ENCODE results near the gene KIF6. TPM values are rescaled to one million over a fixed set of nuclear protein-coding genes. Genes with fewer than 3 reads are reported as not detected.

KIF6 gene
- total RNA-seq, 1 experiment from 2014 or later, result 2.7 TPM

DNA sequence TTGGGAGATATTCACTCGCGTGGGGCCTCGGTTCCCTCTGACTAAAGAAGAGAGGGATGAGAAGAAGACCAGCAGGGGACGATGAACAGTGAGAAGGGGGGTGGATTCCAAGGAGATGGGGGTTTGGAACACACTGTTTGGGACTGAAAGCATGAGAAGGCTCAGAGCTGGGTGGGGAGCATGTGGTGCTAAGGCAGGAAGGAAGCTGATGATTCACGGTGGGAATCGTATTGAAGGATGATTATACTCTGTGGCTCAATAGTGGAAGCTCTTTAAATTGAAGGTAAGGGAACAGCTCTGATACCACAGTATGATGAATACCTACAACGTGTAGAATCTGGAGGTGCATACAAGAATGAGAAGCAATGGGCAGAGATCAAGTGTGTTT lies 285.2 kb downstream of the KIF6 start:
- Histone ChIP-seq H3K27me3 (replicated peaks; ENCODE audit: insufficient read depth, low read depth, low read length, poor library complexity) (no peaks in the 10 kb centered on the region), H3K36me3 (ENCODE audit: insufficient read depth, low read length, poor library complexity, severe bottlenecking) (no peaks in the 10 kb centered on the region), H3K4me3 (ENCODE audit: low read depth, low read length, poor library complexity, severe bottlenecking) (no peak overlapping the region), H3K9me3 (ENCODE audit: low read depth, low read length, poor library complexity, severe bottlenecking) (no peaks in the 10 kb centered on the region), H3K27ac (ENCODE audit: low read depth, low read length, poor library complexity, severe bottlenecking) (no peak overlapping the region), H3K4me1 (ENCODE audit: insufficient read depth, low read length, poor library complexity, severe bottlenecking) (peaks cover 5% of the 10 kb centered on the region)
- DNase-seq (ENCODE audit: low spot score), result peak; percentile 66
- BruUV-seq (replicated peaks), result no TSS peak
- TF ChIP-seq EZH2 (IDR thresholded peaks at IDR 0.05; ENCODE audit: borderline replicate concordance, low read depth, low read length, poor library complexity, severe bottlenecking), result no peak
- TF ChIP-seq CTCF (conservative IDR thresholded peaks at IDR 0.05; ENCODE audit: low read depth, low read length), result no peak
- POLR2A ChIA-PET (ENCODE audit: low non-redundant PET), result interaction anchor here (0.7 kb wide), 1 partner anchor 652 kb away, joined by 3 read pairs; no protein-coding TSS in a partner anchor
- intact Hi-C loops (cut with micrococcal nuclease; ENCODE audit: unreplicated experiment), result no loop called here
- CTCF ChIA-PET, result no interaction called here

- intact Hi-C loops (cut with micrococcal nuclease; ENCODE audit: unreplicated experiment), result no loop called here
- TF ChIP-seq EZH2 (IDR thresholded peaks at IDR 0.05; ENCODE audit: borderline replicate concordance, low read depth, low read length, poor library complexity, severe bottlenecking), result no peak
- TF ChIP-seq CTCF (conservative IDR thresholded peaks at IDR 0.05; ENCODE audit: low read depth, low read length), result no peak
- DNase-seq (ENCODE audit: low spot score), result no peak
- H3K4me1 ChIP-seq (ENCODE audit: insufficient read depth, low read length, poor library complexity, severe bottlenecking), result peaks cover 5% of the 10 kb centered on the region
- no TSS peak for BruUV-seq (replicated peaks)
- no peaks in the 10 kb centered on the region for H3K36me3 ChIP-seq (ENCODE audit: insufficient read depth, low read length, poor library complexity, severe bottlenecking)
- no peak overlapping the region for H3K4me3 ChIP-seq (ENCODE audit: low read depth, low read length, poor library complexity, severe bottlenecking)
- CTCF ChIA-PET, result no interaction called here
- H3K27ac ChIP-seq (ENCODE audit: low read depth, low read length, poor library complexity, severe bottlenecking), result no peak overlapping the region
- H3K27me3 ChIP-seq (replicated peaks; ENCODE audit: insufficient read depth, low read depth, low read length, poor library complexity), result no peaks in the 10 kb centered on the region
- H3K9me3 ChIP-seq (ENCODE audit: low read depth, low read length, poor library complexity, severe bottlenecking), result no peaks in the 10 kb centered on the region
- POLR2A ChIA-PET (ENCODE audit: low non-redundant PET), result interaction anchor here (0.7 kb wide), 1 partner anchor 653 kb away, joined by 3 read pairs; no protein-coding TSS in a partner anchor
Measured at GRCh38 chr6:39439342-39440038, 285.7 kb downstream of the KIF6 start.

DNA sequence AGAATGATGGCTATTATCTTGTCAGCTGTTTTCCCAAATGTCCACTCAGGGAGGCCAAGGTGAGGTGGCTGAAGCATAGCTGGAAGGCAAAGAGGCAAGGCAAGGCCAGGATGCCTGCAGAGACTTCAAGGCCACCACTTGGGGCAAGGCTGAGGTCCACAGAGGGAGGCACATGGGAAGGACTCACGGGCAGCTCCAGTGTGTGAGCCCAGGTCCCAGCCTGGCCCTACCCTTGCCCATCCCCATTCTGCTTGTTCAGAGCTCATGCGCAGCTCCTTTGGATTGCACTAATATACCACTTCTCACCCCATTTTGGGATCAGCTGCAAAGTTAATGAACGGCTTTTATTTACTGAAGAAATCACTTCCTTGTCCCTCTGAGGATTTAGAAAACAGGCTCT lies 291.6 kb downstream of the KIF6 start:
- no peaks in the 10 kb centered on the region for H3K27me3 ChIP-seq (replicated peaks; ENCODE audit: insufficient read depth, low read depth, low read length, poor library complexity)
- DNase-seq (ENCODE audit: low spot score), result no peak
- H3K9me3 ChIP-seq (ENCODE audit: low read depth, low read length, poor library complexity, severe bottlenecking), result no peaks in the 10 kb centered on the region
- H3K27ac ChIP-seq (ENCODE audit: low read depth, low read length, poor library complexity, severe bottlenecking), result no peak overlapping the region
- TF ChIP-seq CTCF (conservative IDR thresholded peaks at IDR 0.05; ENCODE audit: low read depth, low read length) (no peak), EZH2 (IDR thresholded peaks at IDR 0.05; ENCODE audit: borderline replicate concordance, low read depth, low read length, poor library complexity, severe bottlenecking) (no peak)
- peaks cover 20% of the 10 kb centered on the region for H3K4me1 ChIP-seq (ENCODE audit: insufficient read depth, low read length, poor library complexity, severe bottlenecking)
- no peak overlapping the region for H3K4me3 ChIP-seq (ENCODE audit: low read depth, low read length, poor library complexity, severe bottlenecking)
- H3K36me3 ChIP-seq (ENCODE audit: insufficient read depth, low read length, poor library complexity, severe bottlenecking), result no peaks in the 10 kb centered on the region
- CTCF ChIA-PET, result no interaction called here
- POLR2A ChIA-PET (ENCODE audit: low non-redundant PET), result interaction anchor here (0.6 kb wide), 1 partner anchor 1625 kb away, joined by 3 read pairs; no protein-coding TSS in a partner anchor
- BruUV-seq (replicated peaks), result no TSS peak
- intact Hi-C loops (cut with micrococcal nuclease; ENCODE audit: unreplicated experiment), result no loop called here
